Esophagus (tissue), 2 donors: Measurements from ENCODE around the gene ZNF384. TPM values are rescaled to one million over a fixed set of nuclear protein-coding genes. Genes with fewer than 3 reads are reported as not detected.
A peak's percentile ranks its signal among the peaks of the same experiment; 100 is the strongest.

Experiments used
- H3K27ac ChIP-seq, 2 donors: one replicate each; pipeline ENCODE4 v1.5.1; 2013; ENCODE audit warnings: low read depth in 2 of 2, mild to moderate bottlenecking in 2 of 2, inconsistent platforms in 1 of 2, low read length in 1 of 2, moderate library complexity in 1 of 2
- H3K27me3 ChIP-seq, 2 donors: one replicate each; pipeline ENCODE4 v1.6.1; 2013; ENCODE audit warnings: low read length in 2 of 2, control low read depth in 1 of 2, mild to moderate bottlenecking in 1 of 2; ENCODE audit not compliant: insufficient read depth in 2 of 2, control insufficient read depth in 1 of 2
- H3K36me3 ChIP-seq, 2 donors: one replicate each; pipeline ENCODE4 v1.6.1; 2013; ENCODE audit warnings: low read length in 1 of 2; ENCODE audit not compliant: control insufficient read depth in 2 of 2, insufficient read depth in 2 of 2
- H3K4me1 ChIP-seq, 2 donors: one replicate each; pipeline ENCODE4 v1.6.1; 2013; ENCODE audit warnings: low read length in 1 of 2; ENCODE audit not compliant: control insufficient read depth in 2 of 2, insufficient read depth in 2 of 2
- H3K4me3 ChIP-seq, 2 donors: one replicate each; pipeline ENCODE4 v1.5.1; 2013; ENCODE audit warnings: low read length in 2 of 2, mild to moderate bottlenecking in 2 of 2, low read depth in 1 of 2, moderate library complexity in 1 of 2
- H3K9me3 ChIP-seq, 2 donors: one replicate each; pipeline ENCODE4 v1.6.1; 2013; ENCODE audit warnings: mild to moderate bottlenecking in 2 of 2, low read depth in 1 of 2, low read length in 1 of 2, moderate library complexity in 1 of 2; ENCODE audit not compliant: control insufficient read depth in 2 of 2, insufficient read depth in 1 of 2
- WGBS, 2 donors: extraction: QIAGEN DNeasy Blood & Tissue Kit; methylation state at CpG; one replicate each; pipeline ENCODE4 v1.1.7; 2013; 5-methylcytosine and 5-hydroxymethylcytosine counted together
- polyA plus RNA-seq, 2 donors: library from polyadenylated mRNA; stranded (reverse); fragments of 200-250 nt; gene quantifications; one replicate each; pipeline ENCODE4 v1.2.3, GENCODE V29; 2013
- donor health status: healthy with polysubstance abuse.
- donor health status: Bipolar disorder and iron deficiency.

ZNF384 gene
- polyA plus RNA-seq, 2 donors = 22.2 to 26.9 TPM

GRCh38 chr12:6692888-6693287 lies 3.7 kb upstream of the ZNF384 start:
- Histone ChIP-seq H3K27me3 (peaks cover 2 to 3% of the 10 kb centered on the region in 2 donors), H3K9me3 (no peaks in the 10 kb centered on the region), H3K36me3 (no peaks in the 10 kb centered on the region), H3K4me3 (no peak overlapping the region), H3K4me1 (peaks cover 0 to 5% of the 10 kb centered on the region in 2 donors), H3K27ac (no peak overlapping the region)
- 63 to 67% methylated on average over 2 of the region's 2 CpGs for WGBS, 2 donors

GRCh38 chr12:6691473-6691872 lies 2.3 kb upstream of the ZNF384 start:
- Histone ChIP-seq H3K4me3 (no peak overlapping the region), H3K36me3 (no peaks in the 10 kb centered on the region), H3K4me1 (peaks cover 3 to 7% of the 10 kb centered on the region in 2 donors), H3K9me3 (no peaks in the 10 kb centered on the region), H3K27ac (no peak overlapping the region), H3K27me3 (no peaks in the 10 kb centered on the region)
- 66 to 75% methylated on average over 4 of the region's 4 CpGs for WGBS, 2 donors

- 1 to 2% methylated on average over 13 of the region's 13 CpGs for WGBS, 2 donors
- Histone ChIP-seq H3K36me3 (peaks cover 0 to 2% of the 10 kb centered on the region in 2 donors), H3K9me3 (no peaks in the 10 kb centered on the region), H3K27me3 (no peaks in the 10 kb centered on the region), H3K4me3 (peak overlapping the region; percentile 86 to 92), H3K4me1 (peaks cover 3 to 7% of the 10 kb centered on the region in 2 donors), H3K27ac (peak overlapping the region; percentile 96 to 97)
Measured at GRCh38 chr12:6688543-6688998, 604 bp downstream of the ZNF384 start.

- 68 to 77% methylated on average over 3 of the region's 3 CpGs for WGBS, 2 donors
- Histone ChIP-seq H3K4me1 (peaks cover 3 to 7% of the 10 kb centered on the region in 2 donors), H3K36me3 (peaks cover 0 to 3% of the 10 kb centered on the region in 2 donors), H3K27me3 (no peaks in the 10 kb centered on the region), H3K4me3 (no peak overlapping the region), H3K9me3 (no peaks in the 10 kb centered on the region), H3K27ac (no peak overlapping the region)
Measured at GRCh38 chr12:6685814-6686213, 3.4 kb downstream of the ZNF384 start.

- WGBS, 2 donors = 63% methylated on average over 6 of the region's 6 CpGs
- H3K4me1 ChIP-seq = peaks cover 3 to 6% of the 10 kb centered on the region in 2 donors
Measured at GRCh38 chr12:6684609-6685008, 4.6 kb downstream of the ZNF384 start.

GRCh38 chr12:6676962-6677361 lies 12.2 kb downstream of the ZNF384 start:
- Histone ChIP-seq H3K4me3 (no peak overlapping the region), H3K27ac (no peak overlapping the region), H3K9me3 (no peaks in the 10 kb centered on the region), H3K36me3 (peaks cover 23 to 38% of the 10 kb centered on the region in 2 donors), H3K4me1 (no peaks in the 10 kb centered on the region), H3K27me3 (no peaks in the 10 kb centered on the region)
- 96 to 98% methylated on average over 5 of the region's 5 CpGs for WGBS, 2 donors

More at GRCh38 chr12:6684609-6685008, 4.6 kb downstream of the ZNF384 start:
- no peak overlapping the region for H3K4me3 ChIP-seq
- H3K27me3 ChIP-seq = no peaks in the 10 kb centered on the region
- no peaks in the 10 kb centered on the region for H3K9me3 ChIP-seq
- H3K36me3 ChIP-seq = peaks cover 0 to 4% of the 10 kb centered on the region in 2 donors
- no peak overlapping the region for H3K27ac ChIP-seq

GRCh38 chr12:6672143-6672542 lies 17.0 kb downstream of the ZNF384 start:
- WGBS, 2 donors = 86 to 88% methylated on average over 17 to 18 of the region's 18 CpGs
- Histone ChIP-seq H3K4me3 (no peak overlapping the region), H3K36me3 (peaks cover 30 to 52% of the 10 kb centered on the region in 2 donors), H3K27ac (no peak overlapping the region), H3K4me1 (no peaks in the 10 kb centered on the region), H3K9me3 (no peaks in the 10 kb centered on the region), H3K27me3 (no peaks in the 10 kb centered on the region)

GRCh38 chr12:6667559-6668210 lies 21.5 kb downstream of the ZNF384 start:
- H3K27me3 ChIP-seq = no peaks in the 10 kb centered on the region
- no peak overlapping the region for H3K4me3 ChIP-seq
- no peaks in the 10 kb centered on the region for H3K9me3 ChIP-seq
- H3K4me1 ChIP-seq = no peaks in the 10 kb centered on the region
- WGBS, 2 donors = 78 to 82% methylated on average over 8 of the region's 8 CpGs
- no peak overlapping the region for H3K27ac ChIP-seq
- H3K36me3 ChIP-seq = peaks cover 24 to 40% of the 10 kb centered on the region in 2 donors

- 95 to 97% methylated on average over 2 of the region's 2 CpGs for WGBS, 2 donors
- peaks cover 19 to 27% of the 10 kb centered on the region in 2 donors for H3K36me3 ChIP-seq
- no peak overlapping the region for H3K27ac ChIP-seq
- no peak overlapping the region for H3K4me3 ChIP-seq
- no peaks in the 10 kb centered on the region for H3K9me3 ChIP-seq
- H3K4me1 ChIP-seq = no peaks in the 10 kb centered on the region
- no peaks in the 10 kb centered on the region for H3K27me3 ChIP-seq
Measured at GRCh38 chr12:6666211-6666610, 23.0 kb downstream of the ZNF384 start.

GRCh38 chr12:6664902-6665301 lies 24.3 kb downstream of the ZNF384 start:
- 76 to 84% methylated on average over 2 of the region's 2 CpGs for WGBS, 2 donors
- peaks cover 12 to 17% of the 10 kb centered on the region in 2 donors for H3K36me3 ChIP-seq
- no peak overlapping the region for H3K27ac ChIP-seq
- H3K27me3 ChIP-seq = no peaks in the 10 kb centered on the region
- H3K4me1 ChIP-seq = no peaks in the 10 kb centered on the region
- no peaks in the 10 kb centered on the region for H3K9me3 ChIP-seq
- no peak overlapping the region for H3K4me3 ChIP-seq
